ENCODE data around the gene VPS36.

DNA sequence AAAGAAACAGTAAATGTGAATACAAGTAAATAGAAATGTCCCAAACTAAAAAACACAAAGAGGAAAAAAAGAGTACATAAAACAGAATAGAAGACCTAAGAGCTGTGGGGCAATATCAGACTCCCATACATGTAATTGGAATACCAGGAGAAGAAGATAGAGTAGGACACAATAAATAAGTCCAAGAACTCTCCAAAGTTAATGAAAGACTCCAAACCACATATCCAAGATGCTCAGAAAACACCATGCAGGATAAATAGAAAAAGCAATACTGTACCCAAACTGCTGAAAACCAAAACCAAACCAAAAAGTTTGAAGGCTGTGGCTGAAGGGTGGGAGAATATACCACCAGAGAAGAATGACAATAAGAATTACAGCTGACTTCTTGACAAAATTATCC is 62.7 kb downstream of the VPS36 start:
- TF ChIP-seq, protein P1, sequence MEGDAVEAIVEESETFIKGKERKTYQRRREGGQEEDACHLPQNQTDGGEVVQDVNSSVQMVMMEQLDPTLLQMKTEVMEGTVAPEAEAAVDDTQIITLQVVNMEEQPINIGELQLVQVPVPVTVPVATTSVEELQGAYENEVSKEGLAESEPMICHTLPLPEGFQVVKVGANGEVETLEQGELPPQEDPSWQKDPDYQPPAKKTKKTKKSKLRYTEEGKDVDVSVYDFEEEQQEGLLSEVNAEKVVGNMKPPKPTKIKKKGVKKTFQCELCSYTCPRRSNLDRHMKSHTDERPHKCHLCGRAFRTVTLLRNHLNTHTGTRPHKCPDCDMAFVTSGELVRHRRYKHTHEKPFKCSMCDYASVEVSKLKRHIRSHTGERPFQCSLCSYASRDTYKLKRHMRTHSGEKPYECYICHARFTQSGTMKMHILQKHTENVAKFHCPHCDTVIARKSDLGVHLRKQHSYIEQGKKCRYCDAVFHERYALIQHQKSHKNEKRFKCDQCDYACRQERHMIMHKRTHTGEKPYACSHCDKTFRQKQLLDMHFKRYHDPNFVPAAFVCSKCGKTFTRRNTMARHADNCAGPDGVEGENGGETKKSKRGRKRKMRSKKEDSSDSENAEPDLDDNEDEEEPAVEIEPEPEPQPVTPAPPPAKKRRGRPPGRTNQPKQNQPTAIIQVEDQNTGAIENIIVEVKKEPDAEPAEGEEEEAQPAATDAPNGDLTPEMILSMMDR (IDR thresholded peaks at IDR 0.05) = no peak
- TF ChIP-seq POLR2A (IDR thresholded peaks at IDR 0.05) = no peak

Measured in lower leg skin (tissue), 3 donors.